Calu3 (cell line): ENCODE results near the gene DDR2. TPM values are rescaled to one million over a fixed set of nuclear protein-coding genes. Genes with fewer than 3 reads are reported as not detected.
A peak's percentile ranks its signal among the peaks of the same experiment; 100 is the strongest.
"Not testable (repeated sequence)": the region's sequence is repeated elsewhere in the genome, so short reads cannot be mapped to it uniquely, and the experiment has no call there.

ENCODE experiments used
- BruUV-seq: library from RNA; stranded (reverse); fragments of 400-500 nt; replicated peaks from 2 replicates; lab custom pipeline; 2021; lab: Mats Ljungman, UMichigan
- CTCF ChIA-PET: fragments of 300-600 bp; sonication (Branson Sonifier 250); formaldehyde crosslinking; loops from one replicate; lab custom pipeline; 2022; ENCODE audit warnings: antibody characterized with exemption; lab: Charles Lee
- DNase-seq: peaks from one replicate; pipeline ENCODE4 v3.0.0; 2022
- H3K27ac Mint-ChIP-seq: one replicate; pipeline ENCODE4 v1.8.0; 2022; ENCODE audit warnings: mixed read lengths; ENCODE audit not compliant: unreplicated experiment
- H3K27me3 Mint-ChIP-seq: one replicate; pipeline ENCODE4 v1.8.0; 2022; ENCODE audit warnings: mixed read lengths; ENCODE audit not compliant: unreplicated experiment
- H3K36me3 Mint-ChIP-seq: one replicate; pipeline ENCODE4 v1.8.0; 2022; ENCODE audit warnings: mild to moderate bottlenecking, moderate library complexity, mixed read lengths; ENCODE audit not compliant: insufficient read depth, unreplicated experiment
- H3K4me1 Mint-ChIP-seq: one replicate; pipeline ENCODE4 v1.8.0; 2022; ENCODE audit warnings: mild to moderate bottlenecking, low read depth, mixed read lengths; ENCODE audit not compliant: unreplicated experiment
- H3K4me3 Mint-ChIP-seq: one replicate; pipeline ENCODE4 v1.8.0; 2022; ENCODE audit warnings: mild to moderate bottlenecking, low read depth, moderate library complexity, mixed read lengths; ENCODE audit not compliant: unreplicated experiment
- H3K9me3 Mint-ChIP-seq: one replicate; pipeline ENCODE4 v1.8.0; 2022; ENCODE audit warnings: low read depth, mixed read lengths; ENCODE audit not compliant: unreplicated experiment
- CTCF ChIP-seq: fragments of 200-600 bp; IDR thresholded peaks from one replicate; pipeline ENCODE4 v1.8.0; 2022; ENCODE audit warnings: antibody characterized with exemption; ENCODE audit not compliant: unreplicated experiment
- intact Hi-C: fragments of 100-400 bp; cut with micrococcal nuclease; formaldehyde crosslinking; loops from one replicate; pipeline ENCODE4 v1.10.0; 2022; ENCODE audit not compliant: unreplicated experiment
- total RNA-seq: library from RNA; stranded (reverse); gene quantifications from 2 replicates; pipeline ENCODE4 v1.2.3, GENCODE V29; 2022

DDR2 gene
- total RNA-seq, 1 experiment from 2014 or later = 0.80 TPM

- no peak for TF ChIP-seq CTCF
- DNase-seq = no peak
- CTCF ChIA-PET = no interaction called here
- no peaks in the 10 kb centered on the region for H3K36me3 Mint-ChIP-seq
- BruUV-seq = no TSS peak
- no peaks in the 10 kb centered on the region for H3K9me3 Mint-ChIP-seq
- no peak overlapping the region for H3K27ac Mint-ChIP-seq
- intact Hi-C loops = no loop called here
- no peaks in the 10 kb centered on the region for H3K4me1 Mint-ChIP-seq
- peaks cover 26% of the 10 kb centered on the region for H3K27me3 Mint-ChIP-seq
- no peak overlapping the region for H3K4me3 Mint-ChIP-seq
Measured at GRCh38 chr1:162782671-162783070, 150.4 kb downstream of the DDR2 start.

- intact Hi-C loops, H3K4me3 Mint-ChIP-seq, CTCF ChIA-PET, BruUV-seq, H3K9me3 Mint-ChIP-seq, H3K27ac Mint-ChIP-seq, DNase-seq, H3K4me1 Mint-ChIP-seq, H3K36me3 Mint-ChIP-seq: not testable (repeated sequence)
- peaks cover 19% of the 10 kb centered on the region for H3K27me3 Mint-ChIP-seq
Measured at GRCh38 chr1:162784926-162785325, 152.7 kb downstream of the DDR2 start.

DNA sequence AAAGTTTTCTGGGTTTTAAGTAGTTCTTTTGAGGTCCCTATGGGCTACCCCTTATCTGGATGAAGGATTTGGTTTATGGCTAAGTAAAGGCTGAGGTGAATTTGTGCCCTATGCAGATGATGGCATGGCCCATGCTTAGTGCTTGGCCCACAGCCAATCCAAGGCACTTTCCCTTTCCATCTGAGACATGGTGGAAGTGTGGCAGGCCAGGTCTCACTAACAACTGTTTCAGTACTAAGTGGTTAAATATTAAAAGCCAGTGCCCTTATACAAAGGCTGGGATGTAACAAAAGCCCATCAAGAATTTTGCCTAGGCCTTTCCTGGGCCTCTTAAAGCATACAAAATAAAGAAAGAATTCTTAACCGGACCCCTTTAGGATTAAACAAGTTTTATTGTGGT is 156.5 kb downstream of the DDR2 start:
- intact Hi-C loops, BruUV-seq, CTCF ChIA-PET, H3K4me3 Mint-ChIP-seq, H3K27ac Mint-ChIP-seq, H3K4me1 Mint-ChIP-seq, H3K27me3 Mint-ChIP-seq, H3K9me3 Mint-ChIP-seq, DNase-seq: not testable (repeated sequence)
- peaks cover 20% of the 10 kb centered on the region for H3K36me3 Mint-ChIP-seq

- H3K36me3 Mint-ChIP-seq = peaks cover 20% of the 10 kb centered on the region
- DNase-seq = peak; percentile 86
Measured at GRCh38 chr1:162790303-162790984, 158.2 kb downstream of the DDR2 start, which contains the start of gene HSD17B7. Gene HSD17B7, plus strand, starts transcription at chr1:162790702. Its CDS starts 99 bp downstream, at chr1:162790801.

GRCh38 chr1:162790985-162791357 is 158.7 kb downstream of the DDR2 start:
- intact Hi-C loops, H3K9me3 Mint-ChIP-seq, H3K4me1 Mint-ChIP-seq, DNase-seq, CTCF ChIA-PET, H3K27me3 Mint-ChIP-seq: not testable (repeated sequence)
- Mint-ChIP-seq H3K4me3 (peak overlapping the region; percentile 80), H3K36me3 (peaks cover 20% of the 10 kb centered on the region), H3K27ac (peak overlapping the region; percentile 86)
- BruUV-seq = TSS peak; percentile 74

More at GRCh38 chr1:162790303-162790984, 158.2 kb downstream of the DDR2 start, which contains the start of gene HSD17B7:
- Mint-ChIP-seq H3K27ac (peak within 1 kb of the TSS; percentile 86), H3K4me3 (peak within 1 kb of the TSS; percentile 80)
- BruUV-seq, H3K4me1 Mint-ChIP-seq, CTCF ChIA-PET, H3K9me3 Mint-ChIP-seq, H3K27me3 Mint-ChIP-seq, intact Hi-C loops: not testable (repeated sequence)

GRCh38 chr1:162794284-162794683 is 162.0 kb downstream of the DDR2 start:
- H3K4me1 Mint-ChIP-seq, H3K27me3 Mint-ChIP-seq, intact Hi-C loops, H3K9me3 Mint-ChIP-seq, H3K27ac Mint-ChIP-seq, H3K4me3 Mint-ChIP-seq, DNase-seq, BruUV-seq: not testable (repeated sequence)
- CTCF ChIA-PET = interaction anchor here (0.6 kb wide), 1 partner anchor 420 kb away, joined by 3 read pairs; no protein-coding TSS in a partner anchor
- peaks cover 31% of the 10 kb centered on the region for H3K36me3 Mint-ChIP-seq

DNA sequence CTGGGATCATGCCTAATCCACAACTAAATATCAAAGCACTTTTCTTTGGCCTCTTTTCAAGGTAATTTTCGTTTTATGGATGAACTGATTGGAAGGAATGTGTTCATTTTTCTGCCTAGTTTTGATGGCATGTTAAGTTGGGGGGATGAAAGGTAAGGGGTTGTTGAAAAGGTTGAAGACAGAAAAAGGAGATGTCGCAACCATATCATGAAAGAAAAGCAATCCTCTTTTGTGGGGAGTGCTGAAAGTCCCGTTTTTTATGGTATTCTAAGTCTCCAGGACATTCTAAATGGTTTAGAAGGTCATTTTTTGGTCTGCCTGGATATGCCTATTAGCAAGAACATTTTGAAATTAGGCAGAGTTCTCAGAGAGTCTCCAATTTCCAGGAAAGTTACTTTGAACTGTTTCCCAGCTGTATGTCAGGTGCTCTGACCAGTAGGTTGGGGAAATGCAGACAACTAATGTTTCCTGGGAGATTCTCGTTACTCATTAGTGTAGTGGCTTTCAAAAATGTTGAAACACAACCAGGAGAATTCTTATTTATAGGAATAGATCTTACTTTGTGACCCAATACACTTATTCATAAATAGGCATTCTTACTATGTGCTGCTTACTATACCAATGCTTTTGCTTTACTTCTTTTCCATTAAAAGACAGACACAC is 164.5 kb downstream of the DDR2 start:
- H3K27me3 Mint-ChIP-seq, H3K9me3 Mint-ChIP-seq, H3K27ac Mint-ChIP-seq, BruUV-seq, DNase-seq, H3K4me1 Mint-ChIP-seq, CTCF ChIA-PET, intact Hi-C loops, H3K4me3 Mint-ChIP-seq: not testable (repeated sequence)
- H3K36me3 Mint-ChIP-seq = peaks cover 42% of the 10 kb centered on the region
